HuH-7 (cell line): ENCODE results near the gene FBLIM1.

Experiments used
- DNase-seq: peaks from one replicate; pipeline ENCODE4 v3.0.0; 2011; ENCODE audit warnings: low spot score

The FBLIM1 gene

DNA sequence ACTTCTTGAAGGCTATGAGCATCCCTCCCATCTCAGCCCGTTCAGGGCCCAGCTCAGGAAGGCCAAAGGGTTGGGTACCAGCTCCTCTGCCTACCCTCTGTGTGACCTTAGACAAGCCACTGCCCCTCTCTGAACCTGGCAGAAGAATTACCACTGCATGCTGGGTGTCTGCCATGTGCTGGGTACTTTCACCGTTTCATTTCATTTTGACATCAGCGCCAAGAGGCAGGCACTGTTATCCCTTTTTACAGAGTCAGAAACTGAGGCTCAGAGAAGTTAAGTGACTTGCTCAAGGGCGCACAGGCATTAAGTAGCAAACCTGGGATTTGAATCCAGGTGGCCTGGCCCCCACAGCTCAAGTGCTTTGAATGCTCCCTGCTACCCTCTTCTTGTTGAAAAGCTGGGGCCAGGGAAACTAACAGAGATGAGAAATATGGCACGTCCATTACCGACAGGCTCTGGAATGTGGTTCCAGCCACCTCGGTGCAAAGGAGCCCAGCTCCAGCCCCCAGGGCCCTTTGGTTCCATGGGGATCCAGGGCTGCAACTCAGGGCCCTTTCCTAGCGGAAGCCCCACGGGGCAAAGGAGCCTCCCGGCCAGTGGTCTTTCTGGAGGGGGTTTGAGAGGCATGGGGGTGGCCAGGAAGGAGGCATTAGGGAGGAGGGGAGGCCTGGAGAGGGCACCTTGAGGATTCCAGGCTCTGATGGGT lies 9.8 kb upstream of the FBLIM1 start:
- DNase-seq = no peak

DNA sequence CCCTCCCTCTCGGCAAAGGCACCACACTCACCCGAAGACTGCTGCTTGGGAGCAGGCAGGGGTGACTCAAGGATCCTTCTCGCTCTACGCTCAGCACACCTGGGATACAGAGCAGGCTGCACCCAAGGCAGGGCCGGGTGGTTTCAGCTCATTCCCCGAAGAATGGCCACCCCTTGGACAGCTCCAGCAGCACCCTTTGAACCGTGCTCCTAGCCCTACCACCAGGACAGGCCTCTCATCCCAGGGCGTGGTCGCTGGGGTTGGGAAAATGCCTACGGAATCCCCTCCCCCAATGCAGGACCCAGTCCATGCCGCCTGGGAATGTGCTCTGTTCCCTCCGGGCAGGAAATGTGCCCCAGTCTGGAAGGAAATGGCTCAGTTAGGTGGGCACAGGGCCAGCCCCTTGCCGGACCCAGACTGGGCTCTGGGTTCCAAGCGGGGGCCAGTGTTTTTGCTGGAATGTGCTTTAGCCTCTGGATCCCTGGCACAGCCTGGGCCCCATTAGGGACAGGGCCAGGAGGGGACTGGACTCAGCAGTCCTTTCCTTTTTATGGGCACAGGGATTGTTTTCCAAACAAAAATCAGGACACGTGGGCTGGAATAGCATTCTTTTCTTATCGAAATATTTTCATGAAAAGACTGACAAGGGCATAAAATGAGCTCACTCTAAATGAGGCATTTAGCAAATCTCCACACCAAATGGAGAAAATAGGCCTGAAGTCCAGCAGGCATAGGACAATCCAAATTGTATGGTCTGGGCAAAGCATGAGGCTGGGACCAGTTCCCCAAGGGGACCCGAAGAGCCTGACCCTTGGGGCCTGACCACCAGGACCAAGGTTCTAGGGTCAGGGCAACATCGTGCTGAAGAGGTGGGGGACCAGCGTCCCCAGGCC lies 8.9 kb upstream of the FBLIM1 start:
- DNase-seq = no peak

DNA sequence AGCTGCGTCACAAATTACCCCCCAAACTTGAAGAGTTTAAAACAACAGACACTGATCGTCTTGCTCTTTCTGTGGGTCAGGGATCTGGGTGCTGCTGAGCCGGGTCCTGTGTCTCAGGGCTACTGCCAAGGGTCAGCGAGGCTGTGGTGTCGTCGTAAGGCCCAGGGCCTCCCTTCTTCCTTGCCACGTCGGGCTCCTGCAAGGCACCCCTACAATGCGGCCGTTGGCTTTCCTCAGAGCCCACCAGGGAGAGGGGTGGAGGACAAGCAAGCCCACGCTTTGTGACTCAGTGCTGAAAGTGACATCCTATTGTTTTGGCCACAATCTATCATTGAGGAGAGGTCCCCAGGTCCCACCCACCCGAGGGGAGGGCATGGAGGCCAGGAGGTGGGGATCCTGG lies 7.7 kb upstream of the FBLIM1 start:
- DNase-seq = no peak

DNA sequence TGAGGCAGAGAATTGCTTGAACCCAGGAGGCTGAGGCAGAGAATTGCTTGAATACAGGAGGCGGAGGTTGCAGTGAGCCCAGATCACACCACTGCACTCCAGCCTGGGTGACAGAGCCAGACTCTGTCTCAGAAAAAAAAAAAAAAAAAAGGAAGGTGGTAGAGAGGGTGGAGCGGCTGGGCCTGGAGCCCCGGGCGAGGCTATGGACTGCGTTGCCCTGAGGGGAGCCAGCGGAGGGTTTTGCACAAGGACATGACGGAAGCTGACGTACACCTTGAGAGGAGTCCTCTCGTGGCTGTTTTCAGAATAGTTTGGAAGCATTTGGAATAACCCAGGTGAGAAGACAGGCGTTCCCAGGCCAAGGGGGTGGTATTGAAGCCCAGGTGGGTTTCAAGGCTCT lies 6.9 kb upstream of the FBLIM1 start:
- DNase-seq = no peak

DNA sequence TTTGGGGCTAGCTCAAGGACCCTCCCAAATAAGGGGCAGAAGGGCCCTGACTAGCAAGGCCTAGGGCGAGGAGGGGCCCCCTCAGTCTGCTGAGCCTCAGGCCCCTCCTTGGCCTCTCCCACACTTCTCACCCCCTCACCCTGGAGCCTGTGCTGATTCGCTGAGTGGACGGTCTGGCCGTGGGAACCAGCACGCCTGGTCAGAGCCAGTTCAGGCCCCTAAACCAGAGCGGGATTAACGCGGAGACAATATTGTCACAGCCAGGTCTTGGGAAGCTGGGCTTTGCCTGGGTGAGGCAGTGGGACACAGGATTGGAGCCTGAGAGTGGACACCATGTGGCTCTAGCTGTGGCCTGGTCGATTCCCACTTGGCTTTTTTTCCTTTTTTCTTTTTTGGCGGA lies 4.8 kb upstream of the FBLIM1 start:
- DNase-seq = no peak

DNA sequence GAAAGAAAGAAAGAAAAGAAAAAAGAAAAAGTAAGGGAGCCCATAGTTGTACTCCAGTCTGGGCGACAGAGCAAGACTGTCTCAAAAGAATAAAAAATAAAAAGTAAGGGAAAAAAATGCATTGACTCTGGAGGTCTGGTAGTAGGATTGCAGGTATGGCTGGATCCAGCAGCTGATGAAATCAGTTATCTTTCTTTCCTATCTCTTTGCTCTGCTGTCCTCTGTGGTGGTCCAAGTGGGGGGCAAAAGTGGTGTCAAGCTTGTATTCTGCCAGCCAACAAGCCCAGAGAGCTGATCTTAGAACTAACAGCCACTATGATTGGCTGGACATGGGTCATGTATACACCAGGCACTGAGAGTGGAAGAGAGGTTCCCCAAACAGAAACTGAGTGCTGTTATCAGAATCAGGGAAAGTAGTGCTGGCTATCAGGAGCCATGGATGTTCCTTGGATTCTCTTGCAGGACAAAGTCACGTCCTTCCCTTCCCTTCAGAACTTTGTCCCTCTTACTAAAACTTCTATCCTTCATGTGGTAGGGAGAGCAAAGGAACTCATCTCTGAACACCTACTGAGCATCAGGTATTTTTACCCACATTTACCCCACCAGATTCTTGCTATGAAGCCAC lies 3.5 kb upstream of the FBLIM1 start:
- no peak for DNase-seq

DNA sequence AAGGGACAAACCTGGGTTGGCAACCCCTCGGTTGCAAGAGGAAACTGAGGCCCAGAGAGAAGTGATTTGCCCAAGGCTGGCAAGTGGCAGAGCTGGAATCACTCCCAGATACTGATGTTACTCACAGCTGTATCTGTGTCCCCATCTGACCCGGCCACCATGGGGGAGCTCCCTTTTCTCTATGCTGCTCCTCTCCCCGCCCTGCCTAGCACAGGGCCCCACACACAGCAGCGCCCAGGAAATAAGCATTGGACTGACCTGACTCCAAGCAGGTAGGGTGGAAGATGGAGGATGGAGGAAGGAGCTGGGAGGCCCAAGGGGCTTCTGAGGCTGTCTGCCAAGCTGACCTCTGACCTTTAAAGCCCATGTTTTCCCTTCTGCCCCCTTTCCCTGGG lies 3.0 kb upstream of the FBLIM1 start:
- no peak for DNase-seq

DNA sequence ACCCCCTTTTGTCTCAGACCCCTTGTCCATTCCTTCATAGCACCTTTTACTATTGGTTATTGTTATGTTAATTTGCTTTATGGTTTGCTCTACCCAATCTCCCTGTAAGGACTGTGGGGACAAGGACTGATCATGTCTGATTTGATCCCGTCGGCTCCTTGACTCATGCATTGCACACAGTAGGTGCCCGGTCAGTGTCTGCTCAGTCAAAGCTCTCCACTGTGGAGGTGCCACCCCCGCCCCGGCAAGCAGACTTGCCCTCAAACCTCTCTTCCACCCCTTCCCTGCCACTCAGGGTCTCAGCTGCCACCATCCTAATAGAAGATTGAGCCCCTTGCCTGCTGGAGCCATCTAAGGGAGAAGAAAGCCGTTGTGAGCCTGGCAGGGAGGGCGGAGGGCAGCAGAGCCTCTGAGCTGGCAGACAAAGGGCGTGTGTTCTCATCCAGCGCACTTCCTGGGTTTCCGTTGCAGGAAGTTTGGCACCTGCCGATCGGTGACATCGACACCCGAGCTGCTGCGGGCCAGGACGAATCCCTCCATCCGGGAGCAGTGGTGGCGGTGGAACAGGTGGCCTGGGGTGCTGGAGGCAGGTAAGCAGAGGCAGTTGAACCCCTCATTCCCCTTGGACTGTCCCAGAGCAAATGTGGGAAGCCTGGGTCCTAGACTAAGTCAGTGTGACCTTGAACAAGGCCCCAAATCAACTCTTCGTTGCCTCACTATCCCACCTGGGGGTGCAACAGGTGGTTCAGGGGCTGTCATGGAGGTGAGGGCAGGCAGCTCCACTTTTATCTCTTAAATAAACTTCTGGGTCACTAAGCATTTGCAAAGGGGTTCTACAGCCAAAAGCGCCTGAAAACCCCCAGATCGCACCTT lies 2.2 kb upstream of the FBLIM1 start:
- DNase-seq = no peak

DNA sequence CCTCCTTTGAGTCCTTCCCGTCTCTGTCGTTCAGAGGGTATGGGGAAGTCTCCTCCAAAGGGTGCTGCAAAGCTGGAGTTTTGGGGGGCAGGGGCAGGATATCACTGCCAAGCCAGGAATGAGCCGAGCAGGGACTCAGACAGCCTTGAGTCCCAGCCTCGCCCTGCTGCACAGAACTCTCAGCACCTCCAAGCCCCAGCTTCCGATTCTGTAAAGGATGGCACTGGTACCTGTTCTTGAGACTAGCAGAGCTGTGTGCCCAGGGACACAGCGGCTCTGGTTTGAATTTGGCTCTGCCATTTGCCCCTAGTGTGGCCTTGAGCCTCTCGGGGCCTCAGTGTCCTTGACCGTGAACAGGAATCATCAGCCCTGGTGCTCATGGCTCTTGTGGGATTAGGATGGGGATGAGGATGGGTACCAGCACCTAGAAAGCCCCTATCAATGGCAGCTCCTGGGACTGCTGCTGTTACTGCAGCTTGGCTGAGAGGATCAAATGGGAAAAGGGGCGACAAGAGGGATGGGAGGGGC lies 1.5 kb upstream of the FBLIM1 start:
- no peak for DNase-seq

DNA sequence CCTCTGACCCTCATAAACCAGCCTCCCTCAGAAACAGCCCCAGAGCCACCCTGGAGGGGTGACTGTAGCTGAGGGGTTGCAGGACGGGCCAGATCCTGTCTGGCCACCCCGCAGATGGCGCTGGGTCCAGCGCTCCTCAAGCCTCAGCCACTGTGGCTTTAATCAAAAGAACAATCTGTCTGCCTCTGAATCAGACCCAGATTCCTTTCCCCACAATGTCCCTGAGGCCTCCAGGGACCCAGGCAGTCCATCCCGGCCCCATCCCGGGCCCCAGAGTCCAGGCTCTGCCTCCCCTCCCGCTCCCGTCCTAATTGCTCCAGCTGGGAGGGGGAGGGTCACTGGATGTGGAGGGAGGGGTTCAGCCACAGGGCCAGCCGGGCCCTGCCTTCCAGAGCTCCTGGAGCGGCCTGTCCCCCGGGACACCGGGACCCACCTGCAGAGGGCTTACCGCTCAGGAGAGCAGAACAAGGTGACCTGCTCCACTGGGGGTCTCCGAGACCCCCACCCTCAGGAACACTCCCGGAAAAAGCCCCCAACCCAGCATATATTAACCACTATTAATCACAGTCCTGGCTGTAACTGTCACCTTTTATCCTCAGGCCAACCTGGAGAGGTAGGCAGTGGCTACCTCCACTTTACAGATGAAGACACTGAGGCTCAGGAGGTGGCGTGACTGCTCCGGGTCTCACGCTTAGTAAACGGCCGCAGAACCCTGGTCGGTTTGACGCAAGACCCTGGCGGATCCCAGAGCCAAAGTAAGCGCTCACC lies 836 bp upstream of the FBLIM1 start:
- DNase-seq = peak; percentile 77

DNA sequence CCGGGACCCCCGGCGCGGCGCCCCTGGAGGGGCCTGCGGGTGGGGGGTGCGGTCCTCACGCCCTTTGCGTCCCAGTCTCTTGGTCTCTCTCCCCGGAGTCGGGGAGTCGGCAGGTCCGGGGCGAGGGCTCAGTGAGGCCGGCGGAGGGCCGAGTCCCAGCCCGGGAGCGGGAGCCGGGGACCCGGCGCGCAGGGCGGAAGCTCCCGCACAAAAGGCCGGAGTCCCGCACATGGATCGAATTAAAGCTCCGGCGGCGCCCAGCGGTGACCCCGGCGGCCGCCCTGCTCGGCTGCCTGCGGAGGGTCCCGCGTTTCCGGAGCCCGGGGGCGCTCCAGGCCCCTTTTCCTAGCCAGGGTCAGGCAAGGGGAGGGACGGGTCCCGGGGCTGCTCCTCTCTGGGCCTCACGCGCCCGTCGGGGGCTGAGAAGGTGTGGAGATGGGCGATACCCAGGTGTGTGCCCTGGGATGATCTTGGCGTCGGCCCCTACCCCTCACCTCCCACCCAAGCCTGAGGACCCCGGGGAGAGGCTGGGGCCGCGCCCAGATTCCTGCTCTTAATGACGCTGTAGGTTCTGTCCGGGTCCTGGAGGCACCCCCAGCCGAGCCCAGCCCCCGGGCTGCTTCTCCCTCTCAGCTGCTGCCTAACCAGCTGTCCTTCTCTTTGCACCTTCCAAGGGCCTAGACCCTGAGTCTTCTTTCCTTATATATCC lies 512 bp downstream of the FBLIM1 start:
- DNase-seq = no peak

DNA sequence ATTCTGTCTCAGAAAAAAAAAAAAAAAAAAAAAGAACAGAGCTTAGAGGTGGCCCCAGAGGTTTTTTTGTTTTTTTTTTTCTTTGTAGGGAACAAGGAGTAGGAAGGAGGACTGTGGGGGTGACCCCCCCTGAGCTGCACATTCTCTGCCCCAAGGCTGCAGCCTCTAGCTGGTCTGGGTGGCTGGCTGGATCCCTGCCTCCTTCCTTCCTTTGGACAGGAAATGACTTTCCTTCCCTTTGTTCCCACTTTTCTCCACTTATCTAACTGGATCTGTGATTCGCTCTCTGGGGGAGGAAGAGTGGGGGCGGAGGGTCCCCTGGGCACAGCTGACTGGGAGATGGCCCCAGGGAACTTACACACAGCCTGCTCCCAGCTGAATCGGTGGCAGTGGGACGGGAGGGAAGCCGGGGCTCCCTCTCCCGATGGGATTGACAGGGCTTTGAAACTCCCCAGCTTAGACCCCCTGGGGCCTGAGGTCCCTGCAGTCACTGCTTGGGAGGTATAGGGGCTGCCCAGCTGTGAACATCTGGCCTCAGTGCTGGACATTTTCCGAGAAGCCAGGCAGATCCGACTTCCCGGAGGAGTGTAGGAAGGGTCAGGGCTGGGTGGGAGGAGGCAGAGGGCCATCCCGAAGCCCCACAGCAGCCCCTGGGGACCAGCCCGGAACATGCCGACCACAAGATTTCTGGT lies 2.1 kb downstream of the FBLIM1 start:
- DNase-seq = no peak

DNA sequence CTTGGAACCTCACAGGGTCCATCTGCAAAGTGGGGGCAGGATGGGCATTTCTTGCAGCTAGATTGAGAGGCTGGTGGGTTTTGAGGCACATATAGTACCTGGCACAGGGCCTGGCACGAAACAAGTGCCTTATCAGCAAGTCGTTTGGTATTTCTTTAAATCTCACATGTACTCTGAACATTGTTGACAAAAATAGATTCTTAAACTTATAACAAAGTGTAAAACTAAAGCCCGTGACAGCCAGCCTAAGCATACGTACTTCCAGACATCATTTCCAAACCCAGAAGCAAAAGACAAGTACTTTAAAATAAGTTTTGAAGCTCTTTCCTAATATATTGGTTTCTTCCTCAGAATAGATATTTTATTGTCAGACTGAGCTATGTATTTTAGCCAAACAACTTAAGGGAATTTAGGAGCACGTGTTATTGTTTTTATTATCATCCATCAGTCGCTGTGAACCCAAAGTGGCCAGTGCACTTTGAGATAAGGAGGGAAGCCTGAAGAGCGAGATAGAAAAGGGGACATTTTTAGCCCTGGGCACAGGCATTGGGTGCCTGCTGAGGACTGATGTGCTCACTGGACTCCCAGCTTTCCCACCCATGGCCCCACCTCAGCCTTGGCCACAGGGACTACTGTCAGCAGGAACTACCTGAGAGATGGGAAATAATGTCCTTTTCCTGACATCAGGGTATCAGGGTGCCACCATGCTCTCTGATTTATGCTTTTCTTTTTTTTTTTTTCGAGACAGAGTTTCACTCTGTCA lies 3.0 kb downstream of the FBLIM1 start:
- DNase-seq = no peak

DNA sequence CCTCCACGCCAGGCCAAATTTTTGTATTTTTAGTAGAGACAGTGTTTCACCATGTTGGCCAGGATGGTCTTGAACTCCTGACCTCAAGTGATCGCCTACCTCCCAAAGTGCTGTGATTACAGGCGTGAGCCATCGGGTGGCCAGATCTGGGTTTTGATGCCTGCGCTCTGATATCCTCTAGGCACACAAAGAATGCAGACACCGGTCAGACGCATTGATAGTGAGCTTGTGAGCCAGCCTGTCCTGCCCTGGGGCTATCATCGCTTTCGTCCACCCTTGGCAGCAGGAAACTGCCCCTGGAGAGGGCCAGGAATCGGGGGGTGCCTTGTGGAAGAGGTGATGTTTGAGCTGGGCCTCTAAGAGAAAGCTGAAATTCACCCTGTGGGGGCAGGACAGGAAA lies 4.0 kb downstream of the FBLIM1 start:
- DNase-seq = no peak

DNA sequence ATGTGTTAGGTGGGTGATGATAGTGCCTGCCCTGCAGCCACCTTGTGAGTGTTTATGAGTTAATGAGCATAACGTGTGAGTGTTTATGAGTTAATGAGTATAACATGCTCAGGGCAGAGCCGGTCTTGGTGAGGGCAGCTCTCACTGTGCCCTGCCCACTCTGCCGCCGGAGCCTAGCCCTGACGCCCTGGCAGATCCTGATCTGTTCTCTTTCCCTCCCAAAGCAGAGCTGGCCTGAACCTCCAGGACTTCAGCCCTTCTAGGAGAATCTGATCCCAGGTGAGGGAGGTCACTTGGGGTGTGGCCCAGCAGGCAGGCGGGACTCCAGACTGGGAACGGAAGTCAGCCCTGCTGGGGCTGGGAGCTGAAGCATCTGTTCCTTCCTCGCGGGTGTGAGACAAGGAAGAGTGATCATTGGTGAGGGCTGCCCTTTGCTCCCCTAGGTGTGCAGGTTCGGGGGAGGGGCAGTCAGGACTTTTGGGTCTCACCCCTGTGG lies 5.7 kb downstream of the FBLIM1 start:
- DNase-seq = peak; percentile 32

DNA sequence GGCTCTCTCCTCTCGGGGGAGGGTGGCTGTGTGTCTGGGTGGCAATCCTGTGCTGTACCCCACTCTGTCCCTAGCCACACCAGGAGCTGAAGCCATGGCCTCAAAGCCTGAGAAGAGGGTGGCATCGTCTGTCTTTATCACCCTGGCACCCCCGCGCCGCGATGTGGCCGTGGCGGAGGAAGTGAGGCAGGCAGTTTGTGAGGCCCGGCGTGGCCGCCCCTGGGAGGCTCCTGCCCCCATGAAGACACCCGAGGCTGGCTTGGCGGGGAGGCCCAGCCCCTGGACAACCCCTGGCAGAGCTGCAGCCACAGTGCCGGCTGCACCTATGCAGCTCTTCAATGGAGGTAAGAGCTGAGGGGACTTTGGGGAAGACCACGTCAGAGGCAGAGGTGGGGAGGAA lies 6.3 kb downstream of the FBLIM1 start:
- no peak for DNase-seq

DNA sequence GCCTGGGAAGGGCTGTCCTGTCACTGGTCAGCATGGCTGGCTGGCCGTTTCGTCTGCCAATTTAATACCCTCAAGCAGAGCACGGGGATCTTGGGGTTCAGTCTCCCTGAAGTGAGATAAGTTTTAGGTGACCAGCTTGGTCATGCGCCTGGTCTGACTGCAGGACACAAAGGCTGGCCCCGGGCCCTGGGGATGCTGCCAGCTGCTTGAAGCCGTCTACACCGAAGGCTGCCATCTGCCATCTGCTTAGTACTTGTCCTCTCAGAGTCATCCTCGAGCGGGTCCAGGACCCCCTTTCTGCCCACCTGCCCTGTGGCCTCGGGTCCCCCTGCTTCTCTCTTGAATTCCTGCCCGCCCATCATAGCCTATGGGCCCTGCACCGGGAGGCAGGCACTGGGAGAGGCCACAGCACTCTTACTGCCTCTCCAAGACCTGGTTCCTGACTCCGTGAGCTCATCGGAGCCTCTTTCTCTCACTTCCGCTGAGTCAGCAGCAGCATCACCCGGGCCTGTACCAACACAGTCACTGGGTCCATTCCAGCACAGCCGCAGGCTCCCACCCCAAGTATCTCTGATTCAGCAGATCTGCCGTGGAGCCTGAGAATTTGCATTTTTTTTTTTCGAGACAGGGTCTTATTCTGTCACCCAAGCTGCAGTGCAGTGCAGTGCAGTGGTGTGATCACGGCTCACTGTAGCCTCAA lies 7.0 kb downstream of the FBLIM1 start:
- no peak for DNase-seq

DNA sequence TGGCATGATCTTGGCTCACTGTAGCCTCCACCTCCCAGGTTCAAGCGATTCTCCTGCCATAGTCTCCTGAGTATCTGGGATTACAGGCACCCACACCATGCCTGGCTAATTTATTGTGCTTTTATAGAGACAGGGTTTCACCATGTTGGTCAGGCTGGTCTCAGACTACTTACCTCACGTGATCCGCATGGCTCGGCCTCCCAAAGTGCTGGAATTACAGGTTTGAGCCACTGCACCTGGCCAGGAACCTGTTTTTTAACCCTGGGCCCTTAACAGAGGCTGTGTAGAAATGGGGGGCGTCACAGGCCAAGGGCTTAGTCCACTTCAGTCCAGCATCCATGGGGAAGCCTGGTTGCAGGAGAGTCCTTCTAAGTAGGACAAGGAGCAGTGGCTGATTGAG lies 9.3 kb downstream of the FBLIM1 start:
- no peak for DNase-seq
